ENCODE measurements around the gene DPH1.

DPH1 gene

DNA sequence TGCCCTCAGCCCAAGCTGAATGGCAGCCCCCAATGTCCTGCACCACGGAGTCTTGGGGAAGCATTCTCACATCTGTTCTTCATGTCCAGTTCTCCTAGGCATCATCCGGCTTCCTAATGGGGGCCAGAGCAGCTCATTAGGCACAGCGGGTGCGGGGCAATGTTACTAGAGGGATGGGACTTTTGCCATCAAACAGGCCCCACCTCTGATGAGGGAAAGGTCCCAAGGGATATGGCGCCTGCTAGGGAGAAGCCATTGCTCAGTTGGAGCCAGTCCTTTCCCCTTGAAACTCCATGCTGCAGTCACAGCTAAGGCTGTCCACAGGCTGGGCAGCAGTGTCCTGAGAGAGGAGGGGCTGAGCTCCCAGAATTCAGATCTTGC, 1.7 kb upstream of the DPH1 start:
- no peak for DNase-seq

DNA sequence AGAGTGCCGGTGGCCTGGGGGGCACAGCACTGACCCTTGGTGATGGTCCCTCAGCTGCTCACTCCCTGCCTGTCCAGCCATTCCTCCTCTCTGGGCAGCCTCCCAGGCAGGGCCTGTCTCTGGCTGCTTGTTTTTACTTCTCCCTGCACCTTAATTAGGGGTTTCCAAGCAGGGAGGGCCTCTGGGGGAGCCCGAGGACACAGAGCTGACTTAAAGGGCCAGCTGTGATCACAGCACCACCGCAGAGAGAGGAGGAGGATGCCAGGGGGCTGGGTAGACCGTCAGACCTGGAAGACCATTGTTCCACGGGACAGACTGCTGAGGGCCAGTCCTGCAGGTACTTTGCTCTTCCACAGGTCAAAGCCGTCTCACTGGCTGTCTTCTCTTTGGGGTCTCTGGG, 1.2 kb upstream of the DPH1 start:
- no peak for DNase-seq

DNA sequence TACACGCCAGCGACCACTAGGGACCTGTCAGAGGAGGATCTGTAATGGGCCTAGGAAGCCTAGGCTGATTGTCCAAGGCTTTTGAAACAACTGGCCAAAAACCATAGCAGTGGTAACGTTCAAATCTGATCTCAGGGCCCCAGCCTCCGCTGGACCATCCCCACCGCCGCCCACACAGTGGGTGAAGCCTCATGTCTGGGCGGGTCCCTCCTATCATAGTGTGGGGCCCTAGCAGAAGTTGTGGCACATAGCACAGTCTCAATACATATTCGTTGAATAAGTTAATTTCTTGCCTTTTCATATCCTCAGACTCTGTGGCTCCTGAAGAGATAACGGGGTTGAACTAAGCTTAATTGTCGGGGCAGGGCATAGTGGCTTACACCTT, 818 bp downstream of the DPH1 start:
- DNase-seq, result no peak

DNA sequence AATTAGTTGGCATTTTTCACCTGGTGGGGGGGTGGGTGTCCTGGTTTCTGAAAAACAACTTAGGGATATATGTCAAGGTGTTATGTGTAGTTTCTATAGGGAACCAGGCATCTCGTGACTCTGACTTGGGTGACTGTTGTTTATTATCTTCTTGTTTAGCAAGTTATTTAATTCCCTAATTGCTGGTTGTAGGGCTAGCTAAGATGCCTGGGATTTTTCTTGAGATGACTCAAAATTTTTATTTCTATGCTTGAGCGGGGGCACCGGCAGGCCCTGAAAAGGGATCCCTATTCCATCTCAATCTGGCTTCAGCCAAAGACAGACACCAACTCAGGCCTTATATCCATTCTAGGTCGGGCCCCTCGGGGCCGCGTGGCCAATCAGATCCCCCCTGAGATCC, 3.2 kb downstream of the DPH1 start:
- no peak for DNase-seq

DNA sequence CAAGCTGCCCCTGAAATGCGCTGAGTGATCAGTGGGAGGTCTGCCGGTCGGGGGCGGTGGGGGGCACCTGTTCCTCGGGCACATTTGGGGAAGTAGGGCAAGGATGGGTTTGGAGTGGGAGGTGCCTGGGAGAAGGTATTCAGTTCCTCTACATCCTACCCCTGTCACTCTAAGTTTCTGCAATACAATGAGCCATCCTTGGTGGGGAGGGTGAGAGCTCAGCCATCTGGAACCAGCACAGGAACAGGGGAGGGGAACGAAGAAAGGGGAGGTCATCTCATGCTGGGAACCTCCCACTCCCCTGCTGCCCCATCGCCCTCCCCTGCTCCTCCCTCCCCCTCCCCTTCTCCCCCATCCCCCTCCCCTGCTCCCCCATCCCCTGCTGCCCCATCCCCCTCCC, 4.2 kb downstream of the DPH1 start:
- no peak for DNase-seq

DNA sequence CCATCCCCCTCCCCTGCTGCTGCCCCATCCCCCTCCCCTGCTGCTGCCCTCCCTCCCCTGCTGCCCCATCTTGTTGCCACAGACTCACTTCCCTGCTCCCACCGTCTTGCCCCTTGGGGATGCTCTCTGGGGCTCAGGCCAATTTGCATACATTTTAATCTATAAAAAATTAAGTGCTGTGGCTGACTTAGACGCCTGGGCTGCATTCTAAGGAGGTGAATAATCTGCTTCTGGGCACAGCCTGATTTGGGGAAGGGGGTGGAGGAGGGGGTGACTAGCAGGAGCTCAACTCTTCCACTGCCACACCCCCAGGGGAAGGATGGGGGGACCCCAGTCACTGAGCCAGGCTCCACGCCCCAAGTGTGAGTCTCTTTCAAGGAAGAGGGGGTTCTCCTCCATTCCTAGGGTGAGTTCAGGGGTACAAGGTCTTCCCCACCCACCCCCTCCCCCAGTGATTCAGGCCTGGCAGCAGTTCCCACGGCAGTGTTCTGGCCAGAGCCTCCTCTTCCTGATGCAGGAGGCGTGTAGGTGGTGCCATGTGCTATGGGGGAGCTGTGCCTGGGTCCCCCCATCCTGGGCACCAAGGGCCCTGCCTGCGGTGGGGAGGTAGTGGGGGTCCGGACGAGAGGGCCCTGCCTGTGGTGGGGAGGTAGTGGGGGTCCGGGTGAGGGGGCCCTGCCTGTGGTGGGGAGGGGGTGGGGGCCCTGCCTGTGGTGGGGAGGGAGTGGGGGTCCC, 5.0 kb downstream of the DPH1 start:
- no peak for DNase-seq

DNA sequence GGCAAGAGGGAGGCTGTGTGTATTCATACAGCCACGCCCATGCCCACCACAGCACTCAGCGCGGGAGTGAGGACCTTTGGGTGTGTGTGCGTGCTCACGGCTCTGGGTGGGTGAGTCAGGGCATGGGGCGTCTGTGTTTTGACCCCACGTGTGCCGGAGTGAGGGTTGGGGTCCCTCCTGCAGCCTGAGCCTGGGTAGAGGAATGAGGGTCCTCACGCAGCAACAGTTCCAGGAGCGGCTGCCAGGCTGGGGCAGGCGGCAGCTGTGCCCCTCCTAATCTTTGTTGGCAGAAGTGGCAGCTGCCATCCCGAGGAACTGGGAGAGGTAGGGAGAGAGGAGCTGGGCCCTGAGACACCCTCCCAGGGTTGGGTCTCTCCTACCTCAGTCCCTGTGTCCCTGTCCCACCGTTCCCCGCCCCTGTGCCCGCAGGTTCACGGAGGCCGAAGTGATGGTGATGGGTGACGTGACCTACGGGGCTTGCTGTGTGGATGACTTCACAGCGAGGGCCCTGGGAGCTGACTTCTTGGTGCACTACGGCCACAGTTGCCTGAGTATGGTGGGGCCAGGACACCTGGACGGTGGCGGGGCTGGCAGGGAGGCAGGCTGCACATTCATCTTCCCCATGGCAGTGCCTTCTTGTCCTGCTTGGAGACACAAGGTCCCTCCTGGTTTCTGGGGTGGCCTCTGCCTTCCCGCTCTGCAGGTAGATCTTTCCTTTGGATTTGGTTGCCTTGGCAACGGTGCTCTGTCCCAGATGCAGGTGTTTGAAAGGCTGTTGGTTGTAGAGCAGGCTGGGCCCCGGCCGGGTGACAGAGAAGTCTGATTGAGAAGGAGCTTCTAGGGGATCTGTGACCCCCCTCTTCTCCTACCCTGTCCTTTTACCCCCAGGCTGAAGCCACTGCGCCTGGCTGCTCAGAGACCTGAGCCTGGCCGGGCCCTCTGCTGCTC, 5.9 kb downstream of the DPH1 start:
- DNase-seq, result no peak

DNA sequence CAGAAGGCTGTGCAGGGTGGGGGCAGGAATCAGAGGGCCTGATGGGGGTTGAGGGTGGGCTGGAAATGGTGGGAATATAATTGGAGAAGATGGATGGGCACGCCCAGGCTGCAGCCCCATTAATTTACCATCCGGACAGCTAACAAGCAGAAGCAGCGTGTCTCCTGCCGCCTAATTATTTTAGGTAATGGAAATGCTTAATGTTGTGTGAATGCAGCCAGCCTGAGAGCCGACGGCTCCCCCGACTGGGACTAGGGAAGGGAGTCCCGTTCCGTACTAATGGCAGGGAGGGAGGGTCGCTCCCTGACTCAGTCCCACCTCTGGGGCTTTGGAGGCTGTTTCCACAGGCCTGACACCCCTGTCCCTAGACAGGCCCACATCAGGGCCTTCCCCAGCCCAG, 7.2 kb downstream of the DPH1 start:
- DNase-seq, result no peak

DNA sequence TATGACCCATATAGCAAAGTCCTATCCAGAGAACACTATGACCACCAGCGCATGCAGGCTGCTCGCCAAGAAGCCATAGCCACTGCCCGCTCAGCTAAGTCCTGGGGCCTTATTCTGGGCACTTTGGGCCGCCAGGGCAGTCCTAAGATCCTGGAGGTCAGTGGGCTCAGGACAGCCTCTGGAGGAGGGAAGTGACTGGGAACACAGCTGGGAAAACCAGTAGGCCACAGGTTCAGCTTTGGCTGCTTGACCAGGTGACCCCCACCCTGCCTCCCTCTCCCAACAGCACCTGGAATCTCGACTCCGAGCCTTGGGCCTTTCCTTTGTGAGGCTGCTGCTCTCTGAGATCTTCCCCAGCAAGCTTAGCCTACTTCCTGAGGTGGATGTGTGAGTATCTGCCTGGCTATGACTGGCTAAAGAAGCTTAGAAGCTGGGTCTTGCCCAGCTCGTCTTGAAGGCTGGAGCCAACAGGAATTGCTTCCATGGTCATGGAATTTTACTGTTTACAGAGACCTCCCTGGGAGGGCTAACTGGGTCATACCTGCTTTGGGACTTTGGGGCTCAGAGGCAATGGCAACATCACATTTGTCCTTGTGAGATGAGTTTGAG, 10.4 kb downstream of the DPH1 start:
- no peak for DNase-seq

DNA sequence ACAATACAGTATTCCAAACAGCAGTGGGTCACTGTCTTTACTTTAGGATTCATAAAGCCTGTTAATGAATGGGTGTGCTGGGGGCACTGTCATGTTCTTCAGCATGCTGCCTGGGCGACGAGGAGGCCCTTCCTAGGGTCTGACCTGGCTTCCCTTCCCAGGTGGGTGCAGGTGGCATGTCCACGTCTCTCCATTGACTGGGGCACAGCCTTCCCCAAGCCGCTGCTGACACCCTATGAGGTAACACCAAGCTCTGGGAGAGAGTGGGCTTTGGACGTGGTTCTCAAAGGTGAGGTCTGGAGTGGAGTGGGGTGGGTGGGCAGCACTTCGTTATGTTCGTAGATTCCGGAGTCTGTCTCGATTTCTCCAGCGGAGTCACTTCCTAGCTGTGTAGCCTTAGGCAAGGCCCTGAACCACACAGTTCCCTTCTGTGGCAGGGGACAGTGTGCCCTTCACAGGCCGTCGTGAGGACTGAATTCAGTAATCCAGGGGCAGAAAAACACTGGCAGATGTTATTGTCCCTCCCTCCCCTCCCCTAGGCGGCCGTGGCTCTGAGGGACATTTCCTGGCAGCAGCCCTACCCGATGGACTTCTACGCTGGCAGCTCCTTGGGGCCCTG, 11.1 kb downstream of the DPH1 start:
- DNase-seq, result no peak

DNA sequence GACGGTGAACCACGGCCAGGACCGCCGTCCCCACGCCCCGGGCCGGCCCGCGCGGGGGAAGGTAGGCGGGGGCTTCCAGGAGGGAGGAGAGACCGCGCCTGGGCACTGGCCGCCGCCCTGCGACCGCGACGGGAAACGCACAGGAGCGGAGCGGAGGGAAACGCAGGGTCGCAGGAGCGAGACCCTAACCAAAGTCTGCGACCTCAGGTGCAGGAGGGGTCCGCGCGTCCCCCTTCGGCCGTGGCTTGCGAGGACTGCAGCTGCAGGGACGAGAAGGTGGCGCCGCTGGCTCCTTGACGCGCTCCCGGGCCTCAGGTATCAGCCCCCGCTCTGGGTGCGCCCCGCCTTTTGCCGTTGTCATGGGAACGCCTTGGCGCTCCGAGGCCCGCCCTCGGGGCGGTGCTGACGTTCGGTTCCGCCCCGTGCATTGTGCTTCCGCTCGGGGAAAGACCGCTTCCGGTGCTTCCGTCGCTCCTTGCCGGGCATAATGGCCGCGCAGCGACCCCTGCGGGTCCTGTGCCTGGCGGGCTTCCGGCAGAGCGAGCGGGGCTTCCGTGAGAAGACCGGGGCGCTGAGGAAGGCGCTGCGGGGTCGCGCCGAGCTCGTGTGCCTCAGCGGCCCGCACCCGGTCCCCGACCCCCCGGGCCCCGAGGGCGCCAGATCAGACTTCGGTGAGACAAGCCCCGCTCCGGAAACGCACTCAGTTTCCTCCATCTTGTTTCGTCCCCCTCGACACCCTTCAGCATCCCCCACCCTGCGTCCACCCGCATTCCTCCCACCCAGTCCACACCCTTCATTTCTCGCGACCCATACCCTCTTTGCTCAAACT, 11.8 kb downstream of the DPH1 start, which contains the start of gene OVCA2:
TSS of gene OVCA2 (plus strand) at position 462 of the 829 bp plus-strand sequence. CDS start at position 488, 26 bp downstream.
- DNase-seq, result peak; percentile 87

DNA sequence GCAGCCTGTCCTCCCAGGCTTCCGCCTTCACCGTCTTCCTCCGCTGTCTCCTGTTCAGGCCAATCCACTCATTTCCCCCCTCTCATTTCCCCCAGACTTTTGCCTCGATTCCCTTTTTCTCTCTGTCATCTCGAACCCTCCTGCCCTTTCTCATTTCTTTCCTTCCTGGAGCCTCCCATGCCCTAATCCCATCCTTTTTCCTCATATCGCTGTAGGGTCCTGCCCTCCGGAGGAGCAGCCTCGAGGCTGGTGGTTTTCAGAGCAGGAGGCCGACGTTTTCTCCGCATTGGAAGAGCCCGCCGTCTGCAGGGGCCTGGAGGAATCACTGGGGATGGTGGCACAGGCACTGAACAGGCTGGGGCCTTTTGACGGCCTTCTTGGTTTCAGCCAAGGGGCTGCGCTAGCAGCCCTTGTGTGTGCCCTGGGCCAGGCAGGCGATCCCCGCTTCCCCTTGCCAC, 12.5 kb downstream of the DPH1 start:
- DNase-seq, result no peak

DNA sequence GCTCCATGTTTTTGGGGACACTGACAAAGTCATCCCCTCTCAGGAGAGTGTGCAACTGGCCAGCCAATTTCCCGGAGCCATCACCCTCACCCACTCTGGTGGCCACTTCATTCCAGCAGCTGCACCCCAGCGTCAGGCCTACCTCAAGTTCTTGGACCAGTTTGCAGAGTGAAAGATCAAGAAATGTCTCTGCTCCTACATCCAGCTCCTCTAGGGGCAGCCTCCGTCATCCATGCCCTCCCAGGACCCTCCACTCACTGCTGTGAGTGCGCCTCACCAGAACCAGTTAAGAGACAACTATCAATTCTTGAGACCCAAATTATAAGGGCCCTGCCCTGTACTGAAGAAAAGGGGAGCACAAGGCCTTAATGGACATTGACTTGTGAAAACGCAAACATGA, 13.0 kb downstream of the DPH1 start:
- no peak for DNase-seq

DNA sequence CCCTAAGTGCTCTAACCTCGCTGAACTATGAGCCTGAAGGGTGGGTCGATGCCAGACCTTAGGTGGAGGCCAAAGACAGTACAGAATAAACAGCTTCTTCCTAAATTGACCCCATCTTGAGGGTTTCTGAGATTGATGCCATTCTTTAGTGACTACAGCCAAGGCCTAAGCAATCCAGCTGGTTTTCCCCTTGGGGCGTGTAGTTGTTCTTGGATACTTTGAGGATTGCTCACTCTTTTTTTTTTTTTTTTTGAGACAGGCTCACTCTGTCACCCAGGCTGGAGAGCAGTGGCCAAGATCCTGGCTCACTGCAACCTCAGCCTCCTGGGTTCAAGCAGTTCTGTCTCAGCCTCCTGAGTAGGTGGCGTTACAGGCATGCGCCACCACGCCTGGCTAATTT, 13.8 kb downstream of the DPH1 start:
- DNase-seq, result no peak

DNA sequence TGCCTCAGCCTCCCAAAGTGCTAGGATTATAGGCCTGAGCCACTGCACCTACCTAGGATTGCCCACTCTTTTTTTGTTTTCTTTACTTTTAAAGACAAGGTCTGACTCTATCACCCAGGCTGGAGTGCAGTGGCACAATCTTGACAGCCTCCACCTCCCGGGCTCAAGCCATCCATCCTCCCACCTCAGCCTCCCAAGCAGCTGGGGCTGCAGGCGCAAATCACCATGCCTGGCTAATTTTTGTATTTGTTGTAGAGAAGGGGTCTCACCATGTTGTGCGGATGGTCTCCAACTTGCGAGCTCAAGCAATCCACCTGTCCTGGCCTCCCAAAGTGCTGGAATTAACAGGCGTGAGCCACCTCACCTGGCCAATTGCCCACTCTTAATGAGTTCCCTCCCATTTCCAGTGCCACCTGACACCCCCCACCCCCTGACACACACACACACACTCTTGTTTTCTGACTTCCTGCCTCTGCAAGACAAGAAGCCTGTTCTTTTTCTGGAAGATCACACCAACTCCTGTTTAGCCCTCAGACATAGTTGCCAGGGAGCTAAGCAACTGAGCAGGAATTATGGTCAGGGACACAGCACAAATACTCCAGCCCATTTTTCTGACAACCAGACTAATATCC, 14.4 kb downstream of the DPH1 start:
- no peak for DNase-seq

DNA sequence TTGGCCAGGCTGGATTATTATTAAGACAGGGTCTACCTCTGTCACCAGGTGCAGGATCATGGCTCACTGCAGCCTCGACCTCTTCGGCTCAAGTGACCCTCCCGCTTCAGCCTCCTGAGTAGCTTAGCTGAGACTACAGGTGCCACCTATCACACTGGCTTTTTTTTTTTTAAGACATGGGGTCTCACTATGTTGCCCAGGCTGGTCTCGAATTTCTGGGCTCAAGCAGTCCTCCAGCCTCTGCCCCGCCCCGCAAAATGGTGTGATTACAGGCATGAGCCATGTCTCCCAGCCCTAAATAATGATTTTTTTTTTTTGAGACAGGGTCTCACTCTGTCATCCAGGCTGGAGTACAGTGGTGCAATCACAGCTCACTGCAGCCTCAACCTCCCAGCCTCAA, 17.6 kb downstream of the DPH1 start:
- DNase-seq, result no peak

DNA sequence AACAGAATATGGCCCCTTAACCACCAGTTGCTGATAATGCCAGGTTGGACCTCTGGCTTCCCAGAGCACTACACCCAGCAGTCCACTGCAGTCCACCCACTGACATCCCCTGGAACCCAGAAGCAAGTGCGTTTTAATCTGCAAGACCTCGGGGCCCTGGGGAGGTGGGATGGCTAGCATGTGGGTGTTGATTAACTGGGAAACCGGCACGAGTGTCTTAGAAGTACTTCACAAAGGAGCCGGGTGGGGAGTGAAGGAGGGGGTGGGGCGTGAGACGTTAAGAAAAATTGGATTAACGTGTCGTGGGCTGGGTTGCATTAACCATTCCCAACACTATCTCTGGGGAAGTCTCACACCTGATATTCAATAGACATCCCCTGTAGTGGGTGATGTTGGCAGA, 18.9 kb downstream of the DPH1 start:
- DNase-seq, result no peak

DNA sequence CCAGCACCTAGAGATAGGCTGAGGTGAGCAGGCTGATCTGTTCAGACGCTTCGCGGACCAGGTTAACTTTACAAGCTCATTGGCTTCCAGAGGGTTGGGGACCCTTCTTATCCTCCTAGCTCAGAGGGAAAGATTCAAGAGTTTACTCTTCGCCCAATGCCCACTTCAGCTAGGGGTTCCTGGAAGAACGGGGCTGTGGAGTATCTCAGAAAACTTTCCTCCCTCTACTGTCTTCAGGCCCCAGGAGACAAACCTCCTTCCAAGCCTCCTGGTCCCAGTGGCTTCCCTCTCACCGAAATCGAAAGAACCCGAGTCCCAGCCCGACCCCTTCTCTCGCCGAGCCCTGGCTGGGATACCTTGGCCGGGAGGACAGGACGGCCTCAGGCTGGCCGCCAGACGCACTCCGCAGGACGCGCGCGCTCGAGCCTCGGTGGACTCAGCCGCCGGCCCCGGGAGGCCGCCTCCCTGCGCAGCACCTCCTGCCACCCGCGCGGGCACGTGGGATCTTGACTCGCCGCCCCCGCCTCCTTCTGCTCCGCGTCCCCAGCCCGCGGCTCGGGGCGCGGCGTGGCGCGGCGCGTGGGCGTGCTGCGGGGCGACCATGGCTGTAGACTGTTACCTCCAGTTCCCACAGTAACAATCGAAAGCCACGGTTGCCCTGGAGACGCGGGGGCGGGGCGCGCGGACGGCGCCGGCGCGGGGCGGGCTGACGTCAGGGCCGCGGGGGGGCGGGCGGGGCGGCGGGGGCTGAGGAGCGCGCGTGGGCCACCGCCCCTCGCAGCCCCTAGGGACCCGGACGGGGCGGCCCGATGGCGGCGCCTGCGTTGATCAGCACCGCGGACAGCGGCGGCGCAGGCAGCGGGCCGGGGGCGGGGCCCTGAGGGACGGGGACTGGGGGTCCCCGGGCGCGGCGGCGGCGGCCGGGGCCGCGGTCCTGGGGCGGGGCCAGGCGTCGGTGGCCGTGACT, 19.7 kb downstream of the DPH1 start:
- peak; percentile 53 for DNase-seq

DNA sequence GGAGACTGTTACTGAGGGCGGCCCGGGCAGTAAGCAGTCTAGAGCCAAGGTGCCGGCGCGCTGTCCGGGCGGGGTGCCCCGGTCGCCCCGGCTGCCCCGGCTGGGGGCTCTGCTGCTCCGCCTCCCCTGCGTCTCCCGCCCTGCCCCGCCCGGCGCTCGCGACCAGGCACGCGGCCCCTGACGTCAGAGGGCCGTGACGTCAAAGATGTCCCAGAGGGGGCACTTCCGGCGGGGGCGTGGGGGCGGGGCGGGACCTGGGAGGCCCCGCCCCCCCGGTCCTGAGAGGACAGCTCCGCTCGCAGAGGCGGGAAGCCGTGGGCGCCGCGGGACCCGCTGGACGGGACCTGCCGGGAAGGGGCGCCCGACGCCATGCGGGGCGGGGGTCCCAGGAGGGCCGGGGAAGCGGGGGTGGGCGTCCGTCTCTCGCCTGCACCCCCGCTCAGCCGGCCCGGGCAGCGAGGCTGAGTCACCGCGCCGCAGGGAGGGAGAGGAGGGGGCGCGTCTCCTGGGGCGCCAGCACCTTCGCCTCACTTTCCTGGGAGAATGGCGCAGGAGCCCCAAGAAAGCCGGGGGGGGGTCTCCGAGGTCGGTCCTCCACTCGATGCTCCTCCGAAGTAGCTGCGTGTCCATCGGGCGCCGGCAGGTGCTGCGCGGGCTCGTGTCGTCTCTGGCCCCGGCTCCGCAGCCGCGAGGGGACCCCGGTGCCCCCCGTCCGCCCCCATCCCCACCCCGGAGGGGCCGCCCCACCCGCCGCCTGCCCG, 20.5 kb downstream of the DPH1 start:
- DNase-seq, result peak; percentile 40

All from COR-L47 (cell line).